GM19452 (cell line): Measurements from ENCODE around the gene DUSP10.

Experiments
- ATAC-seq: cut with Tn5 transposase; IDR thresholded peaks from one replicate; pipeline ENCODE4 v1.9.1; 2021; ENCODE audit not compliant: unreplicated experiment

DUSP10 gene

GRCh38 chr1:221697923-221698425 lies 43.9 kb downstream of the DUSP10 start:
- no peak for ATAC-seq

GRCh38 chr1:221696718-221697461 lies 45.0 kb downstream of the DUSP10 start:
- no peak for ATAC-seq

GRCh38 chr1:221696027-221696426 lies 45.9 kb downstream of the DUSP10 start:
- no peak for ATAC-seq

GRCh38 chr1:221695301-221695700 lies 46.6 kb downstream of the DUSP10 start:
- no peak for ATAC-seq

- ATAC-seq = no peak
Measured at GRCh38 chr1:221694109-221694508, 47.8 kb downstream of the DUSP10 start.

GRCh38 chr1:221693087-221693486 lies 48.8 kb downstream of the DUSP10 start:
- no peak for ATAC-seq

- ATAC-seq = no peak
Measured at GRCh38 chr1:221692643-221693042, 49.2 kb downstream of the DUSP10 start.

GRCh38 chr1:221691261-221691660 lies 50.6 kb downstream of the DUSP10 start:
- no peak for ATAC-seq

GRCh38 chr1:221690858-221691257 lies 51.0 kb downstream of the DUSP10 start:
- no peak for ATAC-seq

GRCh38 chr1:221689138-221689537 lies 52.8 kb downstream of the DUSP10 start:
- no peak for ATAC-seq

GRCh38 chr1:221688488-221688843 lies 53.4 kb downstream of the DUSP10 start:
- no peak for ATAC-seq

- ATAC-seq = no peak
Measured at GRCh38 chr1:221687836-221688487, 53.9 kb downstream of the DUSP10 start.

- ATAC-seq = no peak
Measured at GRCh38 chr1:221683681-221684080, 58.2 kb downstream of the DUSP10 start.

- no peak for ATAC-seq
Measured at GRCh38 chr1:221680085-221680484, 61.8 kb downstream of the DUSP10 start.

GRCh38 chr1:221678014-221678413 lies 63.9 kb downstream of the DUSP10 start:
- no peak for ATAC-seq

GRCh38 chr1:221675880-221676800 lies 65.7 kb downstream of the DUSP10 start:
- ATAC-seq = no peak

GRCh38 chr1:221672965-221673364 lies 68.9 kb downstream of the DUSP10 start:
- no peak for ATAC-seq

GRCh38 chr1:221672239-221672645 lies 69.6 kb downstream of the DUSP10 start:
- no peak for ATAC-seq

GRCh38 chr1:221670081-221670480 lies 71.8 kb downstream of the DUSP10 start:
- ATAC-seq = no peak

GRCh38 chr1:221669441-221669840 lies 72.4 kb downstream of the DUSP10 start:
- ATAC-seq = no peak

- ATAC-seq = peak; percentile 92
Measured at GRCh38 chr1:221667504-221667903, 74.4 kb downstream of the DUSP10 start.
